IPS-18a (cell line): Measurements from ENCODE around the gene SRSF5.
"Not testable (repeated sequence)": the region's sequence is repeated elsewhere in the genome, so short reads cannot be mapped to it uniquely, and the experiment has no call there.

Experiments
- H3K27ac ChIP-seq: one replicate; pipeline ENCODE4 v1.5.1; 2013; ENCODE audit warnings: low read length
- H3K27me3 ChIP-seq: one replicate; pipeline ENCODE4 v1.6.1; 2013; ENCODE audit warnings: mild to moderate bottlenecking, low read length; ENCODE audit not compliant: control insufficient read depth, insufficient read depth
- H3K36me3 ChIP-seq: one replicate; pipeline ENCODE4 v1.6.1; 2013; ENCODE audit warnings: low read depth, low read length; ENCODE audit not compliant: control insufficient read depth
- H3K4me1 ChIP-seq: one replicate; pipeline ENCODE4 v1.6.1; 2013; ENCODE audit warnings: low read depth, low read length; ENCODE audit not compliant: control insufficient read depth
- H3K4me3 ChIP-seq: one replicate; pipeline ENCODE4 v1.5.1; 2013; ENCODE audit warnings: low read length
- H3K9ac ChIP-seq: one replicate; pipeline ENCODE4 v1.6.1; 2013; ENCODE audit warnings: mild to moderate bottlenecking, low read length, moderate library complexity
- H3K9me3 ChIP-seq: one replicate; pipeline ENCODE4 v1.6.1; 2013; ENCODE audit warnings: low read depth, low read length; ENCODE audit not compliant: control insufficient read depth

The SRSF5 gene

GRCh38 chr14:69766984-69767368 lies at the start of gene SRSF5:
Gene SRSF5 (plus strand): TSS chr14:69767142. CDS start chr14:69768157, 1,015 bp downstream.
- Histone ChIP-seq H3K27me3 (no peaks in the 10 kb centered on the region), H3K4me1 (peaks cover 6% of the 10 kb centered on the region), H3K27ac (peak within 1 kb of the TSS; percentile 98), H3K4me3 (peak within 1 kb of the TSS; percentile 99), H3K9ac (peak within 1 kb of the TSS; percentile 100), H3K36me3 (peaks cover 42% of the 10 kb centered on the region), H3K9me3 (no peaks in the 10 kb centered on the region)

- H3K9ac ChIP-seq, H3K27ac ChIP-seq, H3K36me3 ChIP-seq, H3K27me3 ChIP-seq, H3K4me3 ChIP-seq, H3K9me3 ChIP-seq: not testable (repeated sequence)
- H3K4me1 ChIP-seq = peaks cover 18% of the 10 kb centered on the region
These were observed 48.3 kb upstream of the SRSF5 start for GRCh38 chr14:69718614-69719013.

- Histone ChIP-seq H3K4me3 (no peak overlapping the region), H3K27ac (no peak overlapping the region), H3K9me3 (no peaks in the 10 kb centered on the region), H3K27me3 (no peaks in the 10 kb centered on the region), H3K9ac (no peak overlapping the region), H3K36me3 (no peaks in the 10 kb centered on the region), H3K4me1 (peaks cover 9% of the 10 kb centered on the region)
These were observed 47.4 kb upstream of the SRSF5 start for GRCh38 chr14:69719501-69719951.

GRCh38 chr14:69720912-69721311 lies 46.0 kb upstream of the SRSF5 start:
- H3K9ac ChIP-seq = no peak overlapping the region
- no peaks in the 10 kb centered on the region for H3K36me3 ChIP-seq
- peaks cover 4% of the 10 kb centered on the region for H3K27me3 ChIP-seq
- no peak overlapping the region for H3K27ac ChIP-seq
- peaks cover 7% of the 10 kb centered on the region for H3K4me1 ChIP-seq
- no peaks in the 10 kb centered on the region for H3K9me3 ChIP-seq
- no peak overlapping the region for H3K4me3 ChIP-seq

GRCh38 chr14:69726761-69727511 lies 40.0 kb upstream of the SRSF5 start:
- peaks cover 12% of the 10 kb centered on the region for H3K27me3 ChIP-seq
- no peak overlapping the region for H3K9ac ChIP-seq
- H3K4me1 ChIP-seq = no peaks in the 10 kb centered on the region
- no peaks in the 10 kb centered on the region for H3K9me3 ChIP-seq
- H3K4me3 ChIP-seq = peak overlapping the region; percentile 49
- H3K36me3 ChIP-seq = no peaks in the 10 kb centered on the region
- no peak overlapping the region for H3K27ac ChIP-seq

GRCh38 chr14:69727860-69728259 lies 39.1 kb upstream of the SRSF5 start:
- H3K36me3 ChIP-seq = no peaks in the 10 kb centered on the region
- no peaks in the 10 kb centered on the region for H3K9me3 ChIP-seq
- H3K27me3 ChIP-seq = peaks cover 12% of the 10 kb centered on the region
- H3K4me3 ChIP-seq = no peak overlapping the region
- H3K27ac ChIP-seq = no peak overlapping the region
- H3K9ac ChIP-seq = no peak overlapping the region
- no peaks in the 10 kb centered on the region for H3K4me1 ChIP-seq

GRCh38 chr14:69731919-69732598 lies 34.9 kb upstream of the SRSF5 start:
- H3K27me3 ChIP-seq, H3K36me3 ChIP-seq, H3K4me1 ChIP-seq, H3K9me3 ChIP-seq, H3K4me3 ChIP-seq, H3K27ac ChIP-seq, H3K9ac ChIP-seq: not testable (repeated sequence)

GRCh38 chr14:69736405-69736804 lies 30.5 kb upstream of the SRSF5 start:
- H3K4me3 ChIP-seq, H3K36me3 ChIP-seq, H3K27me3 ChIP-seq, H3K27ac ChIP-seq, H3K9ac ChIP-seq, H3K9me3 ChIP-seq, H3K4me1 ChIP-seq: not testable (repeated sequence)

GRCh38 chr14:69741055-69741454 lies 25.9 kb upstream of the SRSF5 start:
- Histone ChIP-seq H3K27ac (no peak overlapping the region), H3K9me3 (peaks cover 31% of the 10 kb centered on the region), H3K27me3 (no peaks in the 10 kb centered on the region), H3K36me3 (no peaks in the 10 kb centered on the region), H3K4me3 (no peak overlapping the region), H3K4me1 (no peaks in the 10 kb centered on the region), H3K9ac (no peak overlapping the region)

- Histone ChIP-seq H3K27ac (no peak overlapping the region), H3K4me3 (no peak overlapping the region), H3K4me1 (peaks cover 8% of the 10 kb centered on the region), H3K27me3 (no peaks in the 10 kb centered on the region), H3K9me3 (no peaks in the 10 kb centered on the region), H3K36me3 (no peaks in the 10 kb centered on the region), H3K9ac (no peak overlapping the region)
These were observed 17.0 kb upstream of the SRSF5 start for GRCh38 chr14:69749956-69750355.

- no peak overlapping the region for H3K4me3 ChIP-seq
- peaks cover 8% of the 10 kb centered on the region for H3K4me1 ChIP-seq
- H3K27me3 ChIP-seq = no peaks in the 10 kb centered on the region
- no peak overlapping the region for H3K9ac ChIP-seq
- H3K36me3 ChIP-seq = no peaks in the 10 kb centered on the region
- H3K27ac ChIP-seq = no peak overlapping the region
- no peaks in the 10 kb centered on the region for H3K9me3 ChIP-seq
These were observed 16.4 kb upstream of the SRSF5 start for GRCh38 chr14:69750495-69750894.

GRCh38 chr14:69752773-69753172 lies 14.2 kb upstream of the SRSF5 start:
- no peak overlapping the region for H3K9ac ChIP-seq
- peaks cover 8% of the 10 kb centered on the region for H3K4me1 ChIP-seq
- no peaks in the 10 kb centered on the region for H3K9me3 ChIP-seq
- H3K4me3 ChIP-seq = no peak overlapping the region
- no peaks in the 10 kb centered on the region for H3K36me3 ChIP-seq
- H3K27ac ChIP-seq = no peak overlapping the region
- H3K27me3 ChIP-seq = no peaks in the 10 kb centered on the region
